ENCODE measurements around the gene SLC6A15.

SLC6A15 gene

GRCh38 chr12:84891106-84891838 lies 21.3 kb downstream of the SLC6A15 start:
- Histone ChIP-seq H2AFZ (ENCODE audit: low read depth, low read length, severe bottlenecking) (no peak overlapping the region), H3K79me2 (ENCODE audit: insufficient read depth, low read length) (no peaks in the 10 kb centered on the region), H3K9me2 (replicated peaks; ENCODE audit: insufficient read depth, low read length) (no peaks in the 10 kb centered on the region), H3F3A (ENCODE audit: insufficient read depth) (no peaks in the 10 kb centered on the region), H3K27ac (ENCODE audit: low read depth, low read length) (no peak overlapping the region), H3K9me3 (ENCODE audit: insufficient read depth, low read length) (no peaks in the 10 kb centered on the region), H3K4me3 (ENCODE audit: insufficient read depth, low read length, poor library complexity, severe bottlenecking) (no peak overlapping the region), H3K4me2 (ENCODE audit: low read depth, low read length, poor library complexity, severe bottlenecking) (no peak overlapping the region), H3K36me3 (ENCODE audit: low read length) (no peaks in the 10 kb centered on the region), H4K20me1 (ENCODE audit: low read depth, low read length) (no peaks in the 10 kb centered on the region), H3K27me3 (ENCODE audit: low read length) (no peaks in the 10 kb centered on the region), H3K9ac (ENCODE audit: low read length) (no peak overlapping the region)
- TF ChIP-seq CTCF (IDR thresholded peaks at IDR 0.05; ENCODE audit: insufficient read depth, low read length, poor library complexity, severe bottlenecking) (no peak), EZH2phosphoT487 (conservative IDR thresholded peaks at IDR 0.05; ENCODE audit: low read length) (no peak)

- Histone ChIP-seq H3F3A (ENCODE audit: insufficient read depth) (no peaks in the 10 kb centered on the region), H4K20me1 (ENCODE audit: low read depth, low read length) (no peaks in the 10 kb centered on the region), H3K4me2 (ENCODE audit: low read depth, low read length, poor library complexity, severe bottlenecking) (no peak overlapping the region), H3K9ac (ENCODE audit: low read length) (no peak overlapping the region), H3K9me3 (ENCODE audit: insufficient read depth, low read length) (no peaks in the 10 kb centered on the region), H3K79me2 (ENCODE audit: insufficient read depth, low read length) (no peaks in the 10 kb centered on the region), H2AFZ (ENCODE audit: low read depth, low read length, severe bottlenecking) (no peak overlapping the region), H3K27me3 (ENCODE audit: low read length) (no peaks in the 10 kb centered on the region), H3K27ac (ENCODE audit: low read depth, low read length) (no peak overlapping the region), H3K4me3 (ENCODE audit: insufficient read depth, low read length, poor library complexity, severe bottlenecking) (no peak overlapping the region), H3K36me3 (ENCODE audit: low read length) (no peaks in the 10 kb centered on the region), H3K9me2 (replicated peaks; ENCODE audit: insufficient read depth, low read length) (no peaks in the 10 kb centered on the region)
- TF ChIP-seq CTCF (IDR thresholded peaks at IDR 0.05; ENCODE audit: insufficient read depth, low read length, poor library complexity, severe bottlenecking), result no peak
- no peak for TF ChIP-seq EZH2phosphoT487 (conservative IDR thresholded peaks at IDR 0.05; ENCODE audit: low read length)
Measured at GRCh38 chr12:84889818-84890217, 22.8 kb downstream of the SLC6A15 start.

GRCh38 chr12:84888861-84889260 lies 23.7 kb downstream of the SLC6A15 start:
- no peaks in the 10 kb centered on the region for H3K36me3 ChIP-seq (ENCODE audit: low read length)
- H3K9me3 ChIP-seq (ENCODE audit: insufficient read depth, low read length), result no peaks in the 10 kb centered on the region
- H3K9ac ChIP-seq (ENCODE audit: low read length), result no peak overlapping the region
- H4K20me1 ChIP-seq (ENCODE audit: low read depth, low read length), result no peaks in the 10 kb centered on the region
- H3K4me2 ChIP-seq (ENCODE audit: low read depth, low read length, poor library complexity, severe bottlenecking), result no peak overlapping the region
- no peak overlapping the region for H2AFZ ChIP-seq (ENCODE audit: low read depth, low read length, severe bottlenecking)
- H3K27me3 ChIP-seq (ENCODE audit: low read length), result no peaks in the 10 kb centered on the region
- H3K27ac ChIP-seq (ENCODE audit: low read depth, low read length), result no peak overlapping the region
- no peaks in the 10 kb centered on the region for H3F3A ChIP-seq (ENCODE audit: insufficient read depth)
- no peaks in the 10 kb centered on the region for H3K79me2 ChIP-seq (ENCODE audit: insufficient read depth, low read length)
- H3K4me3 ChIP-seq (ENCODE audit: insufficient read depth, low read length, poor library complexity, severe bottlenecking), result no peak overlapping the region
- TF ChIP-seq CTCF (IDR thresholded peaks at IDR 0.05; ENCODE audit: insufficient read depth, low read length, poor library complexity, severe bottlenecking) (no peak), EZH2phosphoT487 (conservative IDR thresholded peaks at IDR 0.05; ENCODE audit: low read length) (no peak)
- H3K9me2 ChIP-seq (replicated peaks; ENCODE audit: insufficient read depth, low read length), result no peaks in the 10 kb centered on the region

All from SU-DHL-6 (cell line).